GM18517 (cell line): ENCODE measurements around the gene ZBED1.
"Not testable (repeated sequence)": the region's sequence is repeated elsewhere in the genome, so short reads cannot be mapped to it uniquely, and the experiment has no call there.

Source experiments
- ATAC-seq: cut with Tn5 transposase; IDR thresholded peaks from one replicate; pipeline ENCODE4 v1.9.1; 2021; ENCODE audit warnings: mild to moderate bottlenecking, moderate library complexity; ENCODE audit not compliant: unreplicated experiment

The ZBED1 gene

DNA sequence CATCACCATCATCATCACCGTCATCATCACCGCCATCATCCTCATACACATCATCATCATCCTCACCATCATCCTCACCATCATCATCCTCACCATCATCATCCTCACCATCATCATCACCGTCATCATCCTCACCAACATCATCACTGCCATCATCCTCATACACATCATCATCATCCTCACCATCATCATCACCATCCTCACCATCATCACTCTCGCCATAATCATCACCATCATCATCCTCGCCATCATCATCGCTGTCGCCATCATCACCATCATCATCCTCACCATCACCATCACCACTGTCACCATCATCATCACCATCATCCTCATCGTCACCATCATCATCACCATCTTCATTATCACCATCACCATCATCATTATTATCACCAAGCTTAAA, 19.8 kb upstream of the ZBED1 start:
- ATAC-seq: no peak

DNA sequence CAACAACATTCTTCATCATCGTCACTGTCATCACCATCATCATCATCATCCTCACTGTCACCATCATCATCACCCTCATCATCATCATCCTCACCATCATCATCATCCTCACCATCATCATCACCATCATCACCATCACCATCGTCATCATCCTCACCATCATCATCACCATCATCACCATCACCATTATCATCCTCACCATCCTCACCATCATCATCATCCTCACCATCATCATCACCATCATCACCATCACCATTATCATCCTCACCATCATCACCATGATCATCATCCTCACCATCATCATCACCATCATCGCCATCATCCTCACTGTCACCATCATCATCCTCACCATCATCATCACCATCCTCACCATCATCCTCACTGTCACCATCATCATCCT, 18.9 kb upstream of the ZBED1 start:
- not testable (repeated sequence) for ATAC-seq

GRCh38 chrX:2517055-2517454, 16.3 kb upstream of the ZBED1 start:
- ATAC-seq: peak; percentile 6

DNA sequence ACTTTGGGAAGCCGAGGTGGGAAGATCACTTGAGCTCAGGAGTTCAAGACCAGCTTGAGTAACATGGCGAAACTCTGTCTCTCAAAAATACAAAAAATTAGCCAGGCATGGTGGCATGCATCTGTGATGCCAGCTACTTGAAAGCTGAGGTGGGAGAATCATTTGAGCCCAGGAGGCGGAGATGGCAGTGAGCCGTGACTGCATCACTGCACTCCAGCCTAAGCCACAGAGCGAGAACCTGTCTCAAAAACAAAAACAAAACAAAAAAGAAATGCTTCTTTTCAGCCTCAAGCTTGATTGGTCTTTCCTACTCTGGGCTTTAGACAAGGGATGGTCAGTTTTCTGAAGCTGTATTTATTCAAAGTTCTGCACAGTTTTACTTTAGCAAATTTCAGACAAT, 15.8 kb upstream of the ZBED1 start:
- ATAC-seq: peak; percentile 71

DNA sequence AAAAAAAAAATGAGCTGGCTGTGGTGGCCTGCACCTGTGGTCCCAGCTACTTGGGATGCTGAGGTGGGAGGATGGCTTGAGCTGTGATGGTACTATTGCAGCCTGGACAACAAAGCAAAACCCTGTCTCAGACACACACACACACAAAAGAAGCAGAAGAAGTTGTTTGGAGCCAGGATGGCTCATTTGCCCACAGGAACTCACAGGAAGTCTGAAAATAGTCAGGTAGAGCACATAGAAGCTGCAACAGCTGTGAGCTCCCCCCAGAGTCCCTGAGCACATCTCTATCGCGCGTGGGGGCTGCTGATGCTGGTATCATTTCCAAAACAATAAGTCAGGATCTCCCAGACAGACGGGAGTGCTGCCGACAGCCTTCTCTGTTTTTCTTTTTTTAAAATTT, 13.4 kb upstream of the ZBED1 start:
- no peak for ATAC-seq

DNA sequence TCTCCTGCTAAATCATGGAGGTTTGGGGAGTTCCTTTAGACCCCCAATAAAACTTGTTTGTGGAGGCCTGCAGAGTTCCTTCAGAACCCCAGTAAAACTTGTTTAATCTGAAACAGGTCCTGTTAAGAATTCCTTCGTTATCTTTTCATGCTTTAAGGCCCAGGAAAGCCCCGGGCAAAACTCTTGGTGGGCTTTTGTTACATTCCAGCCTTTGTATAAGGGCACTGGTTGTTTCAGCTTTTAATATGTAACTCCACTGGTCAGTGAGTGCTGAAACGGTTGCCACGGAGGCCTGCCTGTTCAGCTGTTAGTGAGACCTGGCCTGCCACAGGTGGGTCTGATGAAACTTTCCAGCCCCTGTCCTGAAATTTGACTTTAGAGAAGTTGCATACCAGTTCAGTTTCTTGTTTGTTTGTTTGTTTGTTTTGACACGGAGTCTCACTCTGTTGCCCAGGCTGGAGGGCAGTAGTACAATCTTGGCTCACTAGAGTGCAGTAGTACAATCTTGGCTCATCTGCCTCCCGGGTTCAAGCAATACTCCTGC, 12.4 kb upstream of the ZBED1 start:
- no peak for ATAC-seq

- no peak for ATAC-seq
These were observed 11.7 kb upstream of the ZBED1 start for GRCh38 chrX:2512501-2512900.

- ATAC-seq: no peak
These were observed 10.6 kb upstream of the ZBED1 start for GRCh38 chrX:2511326-2511725.

GRCh38 chrX:2508648-2509335, 8.0 kb upstream of the ZBED1 start:
- no peak for ATAC-seq

GRCh38 chrX:2507904-2508627, 7.3 kb upstream of the ZBED1 start:
- ATAC-seq: no peak

DNA sequence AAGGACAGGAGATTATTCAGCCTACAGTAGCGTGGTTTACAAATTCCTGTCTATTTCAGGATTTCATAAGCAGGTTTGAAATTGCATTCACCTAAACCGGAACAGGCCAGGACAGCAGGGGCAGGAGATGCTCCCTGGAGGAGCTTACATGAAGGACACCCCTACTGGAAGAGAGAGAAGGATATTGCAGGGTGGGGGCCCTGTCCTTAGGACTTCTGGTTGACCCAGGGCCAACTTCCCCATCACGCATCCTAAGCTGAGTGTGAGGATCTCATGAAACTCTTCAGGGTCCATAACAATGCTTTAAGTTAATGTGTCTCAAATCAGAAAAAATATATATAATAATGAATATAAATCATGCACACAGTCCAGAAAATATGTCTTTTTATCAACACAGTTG, 6.4 kb upstream of the ZBED1 start:
- ATAC-seq: no peak

DNA sequence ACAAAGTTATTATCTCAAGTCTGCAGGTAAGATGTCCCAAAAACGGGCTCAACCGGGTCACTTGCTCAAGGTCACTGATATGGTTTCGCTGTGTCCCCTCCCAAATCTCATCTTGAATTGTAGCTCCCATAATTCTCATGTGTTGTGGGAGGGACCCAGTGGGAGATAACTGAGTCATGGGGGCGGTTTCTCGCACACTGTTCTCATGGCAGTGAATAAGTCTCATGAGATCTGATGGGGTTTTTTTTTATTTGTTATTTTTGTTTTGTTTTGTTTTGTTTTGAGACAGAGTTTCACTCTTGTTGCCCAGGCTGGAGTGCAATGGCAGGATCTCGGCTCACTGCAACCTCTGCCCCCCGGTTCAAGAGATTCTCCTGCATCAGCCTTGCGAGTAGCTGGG, 4.6 kb upstream of the ZBED1 start:
- ATAC-seq: not testable (repeated sequence)

GRCh38 chrX:2504706-2505332, 4.0 kb upstream of the ZBED1 start:
- ATAC-seq: no peak

GRCh38 chrX:2503591-2504500, 3.1 kb upstream of the ZBED1 start:
- no peak for ATAC-seq

DNA sequence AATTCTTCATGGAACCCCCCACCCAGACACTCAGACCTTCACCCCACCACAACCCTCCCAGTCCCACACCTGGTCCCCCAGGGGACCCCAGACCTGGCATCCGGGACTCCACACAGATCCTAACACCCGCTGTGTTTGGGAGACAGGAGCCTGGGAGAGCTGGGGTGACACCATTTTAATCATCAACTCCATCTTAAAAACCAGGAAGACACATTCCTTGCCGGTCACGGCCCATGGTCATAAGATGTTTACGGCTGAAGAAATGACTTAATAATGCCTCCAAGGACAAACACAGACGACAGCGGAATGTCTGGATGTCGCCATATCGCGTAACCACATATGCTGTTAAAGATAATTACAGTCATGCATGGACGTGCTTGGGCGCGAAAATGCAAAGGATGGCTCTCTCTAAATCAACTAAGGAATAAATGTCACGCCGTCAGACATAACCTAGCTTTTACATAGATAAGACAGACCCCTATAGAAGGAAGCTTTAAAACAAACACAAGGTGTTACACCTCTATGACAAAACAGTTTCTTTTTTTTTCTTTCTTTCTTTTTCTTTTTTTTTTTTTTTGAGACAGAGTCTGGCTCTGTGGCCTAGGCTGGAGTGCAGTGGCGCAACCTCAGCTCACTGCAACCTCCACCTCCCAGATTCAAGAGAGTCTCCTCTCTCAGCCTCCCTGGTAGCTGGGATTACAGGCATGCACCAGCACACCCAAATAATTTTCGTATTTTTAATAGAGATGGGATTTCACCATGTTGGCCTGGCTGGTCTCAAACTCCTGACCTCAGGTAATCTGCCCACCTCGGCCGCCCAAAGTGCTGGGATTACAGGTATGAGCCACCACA, 2.1 kb upstream of the ZBED1 start:
- ATAC-seq: no peak

DNA sequence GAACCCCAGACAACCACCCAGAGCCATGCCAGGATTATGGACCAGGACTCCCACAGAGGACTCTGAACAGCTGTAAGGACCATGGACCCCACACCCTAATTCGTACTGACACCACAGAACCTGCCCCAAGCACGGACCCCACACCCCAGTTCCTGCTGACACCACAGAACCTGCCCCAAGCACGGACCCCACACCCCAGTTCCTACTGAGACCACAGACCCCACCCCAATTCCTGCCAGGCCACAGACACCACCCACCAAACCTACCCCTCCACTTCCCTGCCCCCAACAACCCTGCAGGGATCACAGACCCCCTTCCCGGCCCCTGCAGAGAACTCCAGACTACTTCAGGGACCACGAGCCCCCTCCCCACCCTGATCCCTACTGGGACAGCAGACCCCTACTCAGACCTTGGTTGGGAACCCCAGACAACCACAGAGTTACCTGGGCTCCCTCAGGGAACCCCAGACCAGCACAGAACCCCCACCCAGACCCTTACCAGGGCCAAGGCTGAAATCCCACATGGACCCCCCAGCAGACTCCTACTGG, 1.4 kb upstream of the ZBED1 start:
- no peak for ATAC-seq

DNA sequence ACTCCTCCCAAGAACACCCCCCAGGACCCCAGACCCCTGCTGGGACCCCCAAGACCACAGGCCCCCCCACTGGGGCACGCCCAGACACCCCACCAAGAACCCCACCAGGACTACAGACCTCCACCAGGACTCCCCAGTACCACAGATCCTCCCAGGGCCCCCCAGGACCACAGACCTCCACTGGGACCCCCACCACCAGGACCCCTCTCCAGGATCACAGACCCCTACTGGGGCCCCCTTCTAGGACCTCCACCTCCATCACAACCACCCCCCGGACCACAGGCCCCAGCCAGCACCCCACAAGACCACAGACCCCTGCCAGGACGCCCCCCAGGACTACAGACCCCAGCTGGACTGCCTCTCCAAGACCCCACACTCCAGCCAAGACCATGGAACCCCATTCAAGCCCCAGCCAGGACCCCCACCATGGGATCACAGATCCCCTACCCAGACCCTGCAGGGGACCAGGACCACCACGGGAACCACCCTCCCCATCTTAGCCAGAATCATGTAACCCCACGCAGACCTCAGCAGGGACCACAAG, 855 bp upstream of the ZBED1 start:
- ATAC-seq: no peak

DNA sequence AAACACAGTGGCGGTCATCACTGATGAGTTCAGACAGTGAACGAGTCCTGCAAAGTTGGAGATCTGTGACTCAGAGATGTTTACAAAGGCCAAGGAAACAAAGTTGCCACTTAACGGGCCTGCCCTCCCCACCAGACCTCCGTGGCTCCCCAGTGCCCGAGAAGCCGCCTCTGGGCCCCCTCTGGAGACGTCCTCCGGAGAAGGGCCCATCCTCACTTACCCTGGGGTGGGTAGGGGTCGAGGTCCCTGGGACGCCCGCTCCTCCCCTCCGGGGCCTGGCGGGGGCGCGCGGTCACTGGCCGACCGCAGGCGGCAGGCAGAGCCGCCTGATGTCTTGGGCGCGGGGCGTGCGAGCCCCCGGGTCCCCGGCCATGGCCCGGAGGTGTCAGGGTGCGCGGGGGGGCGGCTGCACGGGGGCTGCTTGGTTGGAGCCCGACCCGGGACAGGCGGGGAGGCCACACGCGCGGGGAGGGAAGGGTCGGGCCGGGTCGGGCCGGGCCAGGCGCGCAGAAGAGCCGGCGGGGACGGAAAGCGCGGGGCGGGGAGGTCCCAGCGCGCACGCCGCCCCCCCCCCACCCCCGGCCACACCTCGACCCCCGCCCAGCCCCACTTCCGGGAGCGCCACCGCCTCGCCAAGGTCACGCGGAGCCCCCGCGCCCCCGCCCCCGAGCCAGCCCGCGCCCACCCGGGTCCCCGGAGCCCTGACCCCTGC, 529 bp downstream of the ZBED1 start:
- no peak for ATAC-seq

GRCh38 chrX:2499507-2499906, 1.3 kb downstream of the ZBED1 start:
- no peak for ATAC-seq
